ENCODE measurements around the gene C1orf210. TPM values are rescaled to one million over a fixed set of nuclear protein-coding genes. Genes with fewer than 3 reads are reported as not detected.

Gene C1orf210
- polyA plus RNA-seq, 3 donors, result 0.05 TPM; not detected in 2

DNA sequence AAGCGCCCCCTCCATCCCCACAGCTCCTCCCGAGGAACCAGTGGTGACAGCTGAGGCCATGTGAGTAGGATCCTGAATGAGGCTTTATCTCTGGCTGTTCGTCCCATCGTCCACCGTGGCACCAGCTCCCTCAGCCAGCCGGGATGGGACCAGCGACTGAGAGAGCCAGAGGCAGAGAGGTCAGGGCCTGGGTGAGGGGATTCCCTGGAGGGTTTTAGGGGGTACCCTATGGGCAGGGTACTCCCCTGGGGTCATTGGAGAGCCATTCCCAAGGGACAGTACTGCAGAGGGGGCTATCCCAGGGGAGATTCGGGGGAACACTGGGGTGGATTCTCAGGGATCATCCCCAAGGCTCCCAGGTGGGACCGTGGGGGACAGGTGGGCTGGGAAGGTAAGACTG, 13.2 kb downstream of the C1orf210 start:
- Histone ChIP-seq H3K9me3 (replicated peaks in 1 of 2; ENCODE audit: control insufficient read depth in 1 of 2, insufficient read depth in 1 of 2, low read length in 2 of 2) (no peaks in the 10 kb centered on the region), H3K79me2 (ENCODE audit: insufficient read depth, low read length) (no peaks in the 10 kb centered on the region), H3K27me3 (ENCODE audit: control insufficient read depth in 2 of 2, insufficient read depth in 2 of 2, low read length in 2 of 2) (no peaks in the 10 kb centered on the region), H2AFZ (ENCODE audit: insufficient read depth, low read depth, low read length, poor library complexity, severe bottlenecking) (no peak overlapping the region), H3K4me1 (ENCODE audit: control insufficient read depth in 1 of 2, insufficient read depth in 2 of 2, low read length in 2 of 2) (peaks cover 18 to 22% of the 10 kb centered on the region in 2 donors), H3K9ac (ENCODE audit: insufficient read depth, low read length, poor library complexity, severe bottlenecking) (no peak overlapping the region), H3K27ac (ENCODE audit: low read depth in 1 of 2, low read length in 2 of 2) (no peak overlapping the region), H4K20me1 (ENCODE audit: insufficient read depth, low read length) (no peaks in the 10 kb centered on the region), H3K4me3 (replicated peaks in 1 of 3; ENCODE audit: low read depth in 2 of 3, low read length in 3 of 3) (no peak overlapping the region), H3K36me3 (replicated peaks in 1 of 2; ENCODE audit: control insufficient read depth in 1 of 2, insufficient read depth in 2 of 2, low read length in 2 of 2) (no peaks in the 10 kb centered on the region), H3K4me2 (replicated peaks; ENCODE audit: extremely low read depth, low read length, poor library complexity, severe bottlenecking) (no peak overlapping the region)
- TF ChIP-seq, protein P1, sequence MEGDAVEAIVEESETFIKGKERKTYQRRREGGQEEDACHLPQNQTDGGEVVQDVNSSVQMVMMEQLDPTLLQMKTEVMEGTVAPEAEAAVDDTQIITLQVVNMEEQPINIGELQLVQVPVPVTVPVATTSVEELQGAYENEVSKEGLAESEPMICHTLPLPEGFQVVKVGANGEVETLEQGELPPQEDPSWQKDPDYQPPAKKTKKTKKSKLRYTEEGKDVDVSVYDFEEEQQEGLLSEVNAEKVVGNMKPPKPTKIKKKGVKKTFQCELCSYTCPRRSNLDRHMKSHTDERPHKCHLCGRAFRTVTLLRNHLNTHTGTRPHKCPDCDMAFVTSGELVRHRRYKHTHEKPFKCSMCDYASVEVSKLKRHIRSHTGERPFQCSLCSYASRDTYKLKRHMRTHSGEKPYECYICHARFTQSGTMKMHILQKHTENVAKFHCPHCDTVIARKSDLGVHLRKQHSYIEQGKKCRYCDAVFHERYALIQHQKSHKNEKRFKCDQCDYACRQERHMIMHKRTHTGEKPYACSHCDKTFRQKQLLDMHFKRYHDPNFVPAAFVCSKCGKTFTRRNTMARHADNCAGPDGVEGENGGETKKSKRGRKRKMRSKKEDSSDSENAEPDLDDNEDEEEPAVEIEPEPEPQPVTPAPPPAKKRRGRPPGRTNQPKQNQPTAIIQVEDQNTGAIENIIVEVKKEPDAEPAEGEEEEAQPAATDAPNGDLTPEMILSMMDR (IDR thresholded peaks at IDR 0.05), result no peak
- Mint-ChIP-seq H3K27me3 (ENCODE audit: low read depth in 3 of 3) (peaks cover 2 to 13% (median 9%) of the 10 kb centered on the region in 3 donors), H3K36me3 (no peaks in the 10 kb centered on the region), H3K4me1 (peaks cover 26% of the 10 kb centered on the region), H3K9me3 (peaks cover 0 to 6% (median 3%) of the 10 kb centered on the region in 7 donors), H3K4me3 (no peak overlapping the region), H3K27ac (peak overlapping the region in 1 of 7 donors; percentile 57)
- intact Hi-C loops (cut with micrococcal nuclease), result no loop called here
- DNase-seq, result no peak
- 98% methylated on average over 6 of the region's 9 CpGs for WGBS (ENCODE audit: insufficient coverage)

DNA sequence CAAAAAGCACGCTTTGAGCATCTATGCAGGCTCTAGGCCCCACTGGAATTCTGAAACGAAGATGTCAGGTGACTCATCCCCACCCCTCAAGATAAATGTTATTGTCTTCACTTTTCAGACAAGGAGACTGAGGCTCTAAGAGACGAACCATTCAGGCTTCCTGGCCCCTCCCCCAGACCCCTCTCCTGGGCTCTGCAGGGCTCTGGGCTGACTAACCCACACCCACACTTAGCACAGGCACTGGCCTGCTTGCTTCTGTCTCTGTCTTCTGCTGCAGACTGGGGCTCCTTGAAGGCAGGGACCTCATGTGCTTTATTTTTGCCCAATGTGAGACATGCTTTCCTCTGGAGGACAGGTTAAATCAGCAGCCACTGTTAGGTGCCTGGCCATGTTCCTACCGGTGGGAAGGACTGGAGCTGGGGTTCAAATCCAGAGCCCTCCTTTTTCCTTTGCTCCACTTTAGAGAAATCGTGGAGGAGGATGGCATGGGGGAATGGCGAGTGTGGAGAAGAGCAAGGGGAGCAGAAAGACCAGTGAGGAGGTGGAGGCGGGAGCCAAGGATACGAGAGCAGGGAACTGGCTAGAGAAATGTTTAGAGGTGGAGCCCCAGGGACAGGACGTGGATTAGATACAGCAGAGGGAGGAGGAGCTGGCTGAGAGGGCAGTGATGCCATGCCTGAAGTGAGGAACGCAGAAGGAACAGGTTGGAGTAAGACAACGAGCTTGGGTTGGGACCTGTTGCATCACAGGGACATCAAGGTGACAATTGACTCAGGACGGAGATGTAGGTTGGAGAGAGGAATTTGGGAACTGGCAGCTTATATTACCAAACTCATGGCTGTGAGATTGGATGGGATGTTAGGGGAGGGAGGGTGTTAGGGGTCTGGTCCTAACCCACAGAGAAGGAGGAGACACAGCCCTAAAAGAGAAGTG, 13.9 kb downstream of the C1orf210 start:
- Histone ChIP-seq H3K4me1 (ENCODE audit: control insufficient read depth in 1 of 2, insufficient read depth in 2 of 2, low read length in 2 of 2) (peaks cover 18 to 22% of the 10 kb centered on the region in 2 donors), H3K27me3 (ENCODE audit: control insufficient read depth in 2 of 2, insufficient read depth in 2 of 2, low read length in 2 of 2) (no peaks in the 10 kb centered on the region), H2AFZ (ENCODE audit: insufficient read depth, low read depth, low read length, poor library complexity, severe bottlenecking) (peak overlapping the region; percentile 68), H3K4me3 (replicated peaks in 1 of 3; ENCODE audit: low read depth in 2 of 3, low read length in 3 of 3) (peak overlapping the region in 1 of 3 experiments; percentile 53), H3K27ac (ENCODE audit: low read depth in 1 of 2, low read length in 2 of 2) (no peak overlapping the region), H3K4me2 (replicated peaks; ENCODE audit: extremely low read depth, low read length, poor library complexity, severe bottlenecking) (peak overlapping the region; percentile 45), H4K20me1 (ENCODE audit: insufficient read depth, low read length) (no peaks in the 10 kb centered on the region), H3K36me3 (replicated peaks in 1 of 2; ENCODE audit: control insufficient read depth in 1 of 2, insufficient read depth in 2 of 2, low read length in 2 of 2) (no peaks in the 10 kb centered on the region), H3K9ac (ENCODE audit: insufficient read depth, low read length, poor library complexity, severe bottlenecking) (no peak overlapping the region), H3K79me2 (ENCODE audit: insufficient read depth, low read length) (no peaks in the 10 kb centered on the region), H3K9me3 (replicated peaks in 1 of 2; ENCODE audit: control insufficient read depth in 1 of 2, insufficient read depth in 1 of 2, low read length in 2 of 2) (no peaks in the 10 kb centered on the region)
- H3K27ac Mint-ChIP-seq, result peak overlapping the region in 1 of 7 donors; percentile 43
- H3K9me3 Mint-ChIP-seq, result peaks cover 0 to 6% (median 3%) of the 10 kb centered on the region in 7 donors
- H3K36me3 Mint-ChIP-seq, result no peaks in the 10 kb centered on the region
- WGBS (ENCODE audit: insufficient coverage), result 81% methylated on average over 11 of the region's 12 CpGs
- peak overlapping the region; percentile 65 to 76 for H3K4me3 Mint-ChIP-seq
- peaks cover 2 to 13% (median 9%) of the 10 kb centered on the region in 3 donors for H3K27me3 Mint-ChIP-seq (ENCODE audit: low read depth in 3 of 3)
- H3K4me1 Mint-ChIP-seq, result peaks cover 26% of the 10 kb centered on the region
- intact Hi-C loops (cut with micrococcal nuclease), result no loop called here
- TF ChIP-seq, protein P1 (IDR thresholded peaks at IDR 0.05), result no peak
- no peak for DNase-seq

Measured in CD14-positive monocyte (primary cell).